Loucy (cell line): ENCODE measurements around the gene SRRM4.

Experiments used
- H2AFZ ChIP-seq: fragments of 200-600 bp; sonication (generic); 2 replicates; pipeline ENCODE4 v1.6.0; 2016; ENCODE audit warnings: antibody characterized with exemption, mild to moderate bottlenecking, low read length, moderate library complexity
- H3F3A ChIP-seq: fragments of 200-600 bp; 2 replicates; pipeline ENCODE4 v1.6.0; 2016; ENCODE audit warnings: antibody characterized with exemption, low read depth, mild to moderate bottlenecking
- H3K27me3 ChIP-seq: fragments of 200-600 bp; sonication (generic); 2 replicates; pipeline ENCODE4 v1.6.1; 2014; ENCODE audit warnings: low read length, mild to moderate bottlenecking; ENCODE audit not compliant: insufficient read depth, poor library complexity, severe bottlenecking
- H3K36me3 ChIP-seq: fragments of 200-600 bp; sonication (generic); 2 replicates; pipeline ENCODE4 v1.6.1; 2016; ENCODE audit warnings: low read length; ENCODE audit not compliant: insufficient read depth
- H3K4me1 ChIP-seq: fragments of 200-600 bp; sonication (generic); 2 replicates; pipeline ENCODE4 v1.5.1; 2014; ENCODE audit warnings: low read length, mild to moderate bottlenecking; ENCODE audit not compliant: insufficient read depth, poor library complexity, severe bottlenecking
- H3K4me2 ChIP-seq: fragments of 200-600 bp; sonication (generic); 2 replicates; pipeline ENCODE4 v1.6.0; 2014; ENCODE audit warnings: antibody characterized with exemption, low read length, low read depth, mild to moderate bottlenecking; ENCODE audit not compliant: poor library complexity, severe bottlenecking
- H3K4me3 ChIP-seq: fragments of 200-600 bp; sonication (generic); 2 replicates; pipeline ENCODE4 v1.5.1; 2014; ENCODE audit warnings: low read length, mild to moderate bottlenecking, mixed read lengths; ENCODE audit not compliant: poor library complexity, severe bottlenecking
- H3K79me2 ChIP-seq: fragments of 200-600 bp; sonication (generic); 2 replicates; pipeline ENCODE4 v1.6.1; 2014; ENCODE audit warnings: low read length; ENCODE audit not compliant: insufficient read depth
- H3K9ac ChIP-seq: fragments of 200-600 bp; sonication (generic); 2 replicates; pipeline ENCODE4 v1.6.0; 2014; ENCODE audit warnings: mild to moderate bottlenecking, low read depth, low read length, moderate library complexity; ENCODE audit not compliant: poor library complexity, severe bottlenecking
- H3K9me2 ChIP-seq: fragments of 200-600 bp; sonication (generic); replicated peaks from 2 replicates; pipeline ENCODE4 v1.6.1; 2016; ENCODE audit warnings: low read depth, low read length, mixed read lengths
- H3K9me3 ChIP-seq: fragments of 200-600 bp; sonication (generic); 2 replicates; pipeline ENCODE4 v1.6.1; 2014; ENCODE audit warnings: mild to moderate bottlenecking, antibody characterized with exemption, low read length, low read depth; ENCODE audit not compliant: insufficient read depth
- H4K20me1 ChIP-seq: fragments of 200-600 bp; sonication (generic); 2 replicates; pipeline ENCODE4 v1.6.0; 2014; ENCODE audit warnings: antibody characterized with exemption, low read length, mild to moderate bottlenecking; ENCODE audit not compliant: insufficient read depth, poor library complexity, severe bottlenecking
- CTCF ChIP-seq: fragments of 200-600 bp; sonication (generic); conservative IDR thresholded peaks from 2 replicates; pipeline ENCODE4 v1.5.1; 2014; ENCODE audit warnings: mild to moderate bottlenecking, antibody characterized with exemption, low read length
- EZH2phosphoT487 ChIP-seq: fragments of 200-600 bp; IDR thresholded peaks from 2 replicates; pipeline ENCODE4 v1.6.1; 2018; ENCODE audit warnings: antibody characterized with exemption, mild to moderate bottlenecking, moderate library complexity, borderline replicate concordance

SRRM4 gene

GRCh38 chr12:119071638-119072231, 90.4 kb downstream of the SRRM4 start:
- Histone ChIP-seq H3K4me3 (no peak overlapping the region), H2AFZ (no peak overlapping the region), H3K9ac (no peak overlapping the region), H3K79me2 (no peaks in the 10 kb centered on the region), H3K4me1 (no peaks in the 10 kb centered on the region), H3K27me3 (no peaks in the 10 kb centered on the region), H3K9me2 (no peaks in the 10 kb centered on the region), H3K36me3 (no peaks in the 10 kb centered on the region), H3K4me2 (no peak overlapping the region), H4K20me1 (no peaks in the 10 kb centered on the region), H3F3A (no peaks in the 10 kb centered on the region), H3K9me3 (no peaks in the 10 kb centered on the region)
- no peak for TF ChIP-seq EZH2phosphoT487
- TF ChIP-seq CTCF = no peak

- no peaks in the 10 kb centered on the region for H3K4me1 ChIP-seq
- H3K9me2 ChIP-seq = no peaks in the 10 kb centered on the region
- H3K27me3 ChIP-seq = no peaks in the 10 kb centered on the region
- no peaks in the 10 kb centered on the region for H3K36me3 ChIP-seq
- H4K20me1 ChIP-seq = no peaks in the 10 kb centered on the region
- no peak overlapping the region for H3K4me2 ChIP-seq
- H3K9ac ChIP-seq = no peak overlapping the region
- no peak overlapping the region for H2AFZ ChIP-seq
- TF ChIP-seq CTCF (no peak), EZH2phosphoT487 (no peak)
- no peaks in the 10 kb centered on the region for H3K79me2 ChIP-seq
- no peak overlapping the region for H3K4me3 ChIP-seq
- no peaks in the 10 kb centered on the region for H3F3A ChIP-seq
- H3K9me3 ChIP-seq = no peaks in the 10 kb centered on the region
Observed at GRCh38 chr12:119072440-119072839, 91.1 kb downstream of the SRRM4 start.

GRCh38 chr12:119075222-119075787, 94.0 kb downstream of the SRRM4 start:
- H3K27me3 ChIP-seq = no peaks in the 10 kb centered on the region
- H3K79me2 ChIP-seq = no peaks in the 10 kb centered on the region
- TF ChIP-seq CTCF (no peak), EZH2phosphoT487 (no peak)
- no peak overlapping the region for H3K9ac ChIP-seq
- no peaks in the 10 kb centered on the region for H3K9me3 ChIP-seq
- no peaks in the 10 kb centered on the region for H3K4me1 ChIP-seq
- H3K4me3 ChIP-seq = no peak overlapping the region
- no peak overlapping the region for H2AFZ ChIP-seq
- H3F3A ChIP-seq = no peaks in the 10 kb centered on the region
- H3K9me2 ChIP-seq = no peaks in the 10 kb centered on the region; the same call in 1 of the 2 replicates
- no peaks in the 10 kb centered on the region for H4K20me1 ChIP-seq
- no peaks in the 10 kb centered on the region for H3K36me3 ChIP-seq
- H3K4me2 ChIP-seq = no peak overlapping the region
